ENCODE data around the gene ATP10B.

ATP10B gene

DNA sequence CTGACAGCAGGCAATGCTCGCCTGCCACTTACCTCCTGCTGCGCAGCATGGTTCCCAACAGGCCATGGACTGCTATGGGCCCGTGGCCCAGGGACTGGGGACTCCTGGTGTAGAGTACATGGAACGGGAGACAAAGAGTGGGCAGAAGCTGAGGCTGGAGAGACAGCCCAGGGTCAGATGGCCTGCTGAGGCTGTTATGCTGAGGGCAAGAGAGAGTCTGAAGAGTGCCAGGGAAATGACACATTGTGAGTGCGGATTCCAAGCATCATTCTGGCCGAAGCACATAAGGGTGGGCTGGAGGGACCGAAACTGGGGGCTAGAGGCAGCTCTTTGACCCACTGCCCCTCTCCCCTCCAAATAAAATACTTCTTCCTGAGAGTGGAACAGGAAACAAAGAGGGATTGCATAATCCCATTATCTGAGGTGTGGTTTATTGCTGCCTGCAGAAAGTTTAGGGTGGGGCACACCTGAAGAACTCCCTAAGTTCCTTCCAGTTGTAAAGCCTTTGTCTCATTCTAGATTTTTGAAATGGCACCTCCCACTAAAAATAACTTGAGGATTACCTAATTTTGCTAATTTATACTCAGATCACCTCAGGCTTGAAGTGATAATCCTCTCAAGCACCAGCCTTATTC lies 158.1 kb downstream of the ATP10B start:
- H3K4me2 ChIP-seq (ENCODE audit: low read length), result no peak overlapping the region
- no peak for TF ChIP-seq CTCF (IDR thresholded peaks at IDR 0.05)
- no peaks in the 10 kb centered on the region for H3K27me3 ChIP-seq (ENCODE audit: control insufficient read depth, insufficient read depth, low read length)
- H3K4me1 ChIP-seq, result no peaks in the 10 kb centered on the region
- H3K79me2 ChIP-seq, result no peaks in the 10 kb centered on the region
- H3K9ac ChIP-seq, result no peak overlapping the region
- no peak overlapping the region for H3K4me3 ChIP-seq (ENCODE audit: low read depth, low read length)
- no peaks in the 10 kb centered on the region for H3K36me3 ChIP-seq (ENCODE audit: control insufficient read depth, insufficient read depth, low read length)
- H3K27ac ChIP-seq, result no peak overlapping the region
- H3K9me3 ChIP-seq (ENCODE audit: control insufficient read depth, low read length), result no peaks in the 10 kb centered on the region
- no peak overlapping the region for H2AFZ ChIP-seq

DNA sequence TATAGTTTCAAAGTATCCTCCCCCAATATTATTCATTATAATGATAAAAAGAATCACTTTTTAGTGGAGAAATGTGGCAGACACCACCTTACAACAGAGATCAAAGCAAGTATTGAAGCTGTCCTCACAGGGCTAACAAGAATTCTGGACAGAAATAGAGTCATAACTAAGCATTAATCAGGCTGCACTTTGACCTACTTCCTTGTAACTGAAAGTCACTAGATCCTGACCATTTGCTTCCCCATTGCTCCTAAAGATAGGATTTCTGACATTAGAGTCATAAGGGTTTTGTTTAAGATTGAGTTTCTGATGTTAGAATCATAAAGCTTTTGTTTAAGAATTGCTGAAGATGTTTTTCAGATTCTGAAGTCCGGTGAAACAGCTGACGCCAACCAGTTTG lies 159.7 kb downstream of the ATP10B start:
- H3K79me2 ChIP-seq, result no peaks in the 10 kb centered on the region
- no peaks in the 10 kb centered on the region for H3K9me3 ChIP-seq (ENCODE audit: control insufficient read depth, low read length)
- no peaks in the 10 kb centered on the region for H3K27me3 ChIP-seq (ENCODE audit: control insufficient read depth, insufficient read depth, low read length)
- no peak overlapping the region for H3K27ac ChIP-seq
- no peak overlapping the region for H3K4me2 ChIP-seq (ENCODE audit: low read length)
- no peaks in the 10 kb centered on the region for H3K4me1 ChIP-seq
- no peak for TF ChIP-seq CTCF (IDR thresholded peaks at IDR 0.05)
- H3K36me3 ChIP-seq (ENCODE audit: control insufficient read depth, insufficient read depth, low read length), result no peaks in the 10 kb centered on the region
- H2AFZ ChIP-seq, result no peak overlapping the region
- no peak overlapping the region for H3K9ac ChIP-seq
- no peak overlapping the region for H3K4me3 ChIP-seq (ENCODE audit: low read depth, low read length)

DNA sequence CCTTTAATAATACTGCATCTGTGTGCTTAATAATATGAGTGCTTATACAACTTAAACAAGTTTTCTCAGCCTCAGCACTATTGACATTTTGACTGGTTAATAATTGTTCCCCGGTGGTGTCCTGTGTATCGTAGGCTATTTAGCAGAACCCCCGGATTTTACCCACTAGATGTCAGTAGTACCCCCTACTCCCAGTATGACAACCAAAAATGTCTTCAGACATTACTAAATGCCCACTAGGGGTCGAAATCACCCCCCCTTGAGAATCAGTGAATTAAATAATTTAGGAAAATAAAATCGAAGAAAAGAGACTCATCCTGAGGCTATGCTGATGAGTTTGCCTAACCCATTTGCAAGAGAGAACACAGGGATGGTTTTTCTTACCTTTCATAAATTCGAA lies 166.3 kb downstream of the ATP10B start:
- H3K4me2 ChIP-seq (ENCODE audit: low read length), result no peak overlapping the region
- H3K9ac ChIP-seq, result no peak overlapping the region
- H3K27me3 ChIP-seq (ENCODE audit: control insufficient read depth, insufficient read depth, low read length), result no peaks in the 10 kb centered on the region
- no peaks in the 10 kb centered on the region for H3K9me3 ChIP-seq (ENCODE audit: control insufficient read depth, low read length)
- no peaks in the 10 kb centered on the region for H3K36me3 ChIP-seq (ENCODE audit: control insufficient read depth, insufficient read depth, low read length)
- TF ChIP-seq CTCF (IDR thresholded peaks at IDR 0.05), result no peak
- H2AFZ ChIP-seq, result no peak overlapping the region
- H3K27ac ChIP-seq, result no peak overlapping the region
- no peaks in the 10 kb centered on the region for H3K79me2 ChIP-seq
- H3K4me3 ChIP-seq (ENCODE audit: low read depth, low read length), result no peak overlapping the region
- H3K4me1 ChIP-seq, result no peaks in the 10 kb centered on the region

DNA sequence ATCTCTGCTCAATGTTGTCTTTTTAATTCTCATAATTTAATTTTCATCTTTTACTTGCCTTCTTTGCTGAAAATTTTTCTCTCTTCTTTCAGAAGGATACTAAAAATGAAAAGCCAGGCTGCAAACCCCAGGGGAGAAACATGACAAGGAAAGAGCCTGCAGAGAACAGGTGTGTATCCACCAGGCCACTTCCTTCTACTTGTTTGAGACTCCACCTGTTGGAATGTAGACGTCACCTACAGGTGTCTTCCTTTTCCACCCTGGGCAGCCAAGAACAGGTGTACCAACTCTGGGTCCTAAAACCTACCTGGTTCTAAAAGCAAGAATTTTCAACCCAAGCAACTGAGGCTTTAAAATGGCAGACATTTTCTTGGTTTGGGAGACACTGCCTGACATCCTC lies 166.8 kb downstream of the ATP10B start:
- Histone ChIP-seq H3K36me3 (ENCODE audit: control insufficient read depth, insufficient read depth, low read length) (no peaks in the 10 kb centered on the region), H3K4me1 (no peaks in the 10 kb centered on the region), H2AFZ (no peak overlapping the region), H3K9me3 (ENCODE audit: control insufficient read depth, low read length) (no peaks in the 10 kb centered on the region), H3K9ac (no peak overlapping the region), H3K79me2 (no peaks in the 10 kb centered on the region), H3K4me2 (ENCODE audit: low read length) (no peak overlapping the region), H3K4me3 (ENCODE audit: low read depth, low read length) (no peak overlapping the region), H3K27ac (no peak overlapping the region), H3K27me3 (ENCODE audit: control insufficient read depth, insufficient read depth, low read length) (no peaks in the 10 kb centered on the region)
- no peak for TF ChIP-seq CTCF (IDR thresholded peaks at IDR 0.05)

DNA sequence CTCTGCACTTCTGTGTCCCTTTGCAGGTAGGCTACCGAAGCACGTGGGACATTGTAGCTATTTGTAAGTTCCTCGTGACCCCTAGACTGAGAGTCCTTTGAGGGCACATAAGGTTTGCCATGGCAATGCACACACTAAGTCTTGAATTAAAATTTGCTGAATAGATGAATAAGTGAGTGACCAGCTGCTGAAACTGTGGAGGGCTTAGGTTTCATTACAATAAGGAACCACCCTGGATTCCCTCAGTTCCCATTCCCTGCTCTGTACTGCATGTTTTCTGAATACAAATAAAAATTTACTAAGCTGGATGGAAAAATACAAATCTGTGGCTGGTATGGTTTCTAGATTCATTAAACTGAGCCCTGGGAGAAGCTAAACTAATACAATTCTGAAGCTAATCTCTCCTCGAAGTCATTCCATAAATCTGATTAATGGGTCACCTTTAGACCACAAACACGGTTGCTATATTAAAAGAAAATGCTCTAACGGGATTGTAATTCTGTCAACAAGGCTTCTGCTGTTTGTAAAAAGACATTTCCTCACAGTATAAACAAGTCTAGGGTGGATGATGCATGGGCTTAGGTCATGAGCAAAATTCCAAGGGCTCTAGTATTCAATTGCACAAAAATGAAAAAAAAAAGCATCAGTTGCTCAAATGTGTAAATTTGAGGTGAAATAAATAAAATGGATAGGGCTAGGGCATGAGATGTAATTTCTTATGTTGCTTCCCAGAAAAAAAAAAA lies 172.3 kb downstream of the ATP10B start:
- no peaks in the 10 kb centered on the region for H3K9me3 ChIP-seq (ENCODE audit: control insufficient read depth, low read length)
- H3K4me3 ChIP-seq (ENCODE audit: low read depth, low read length), result no peak overlapping the region
- H2AFZ ChIP-seq, result no peak overlapping the region
- no peaks in the 10 kb centered on the region for H3K4me1 ChIP-seq
- no peaks in the 10 kb centered on the region for H3K79me2 ChIP-seq
- H3K27ac ChIP-seq, result no peak overlapping the region
- H3K27me3 ChIP-seq (ENCODE audit: control insufficient read depth, insufficient read depth, low read length), result no peaks in the 10 kb centered on the region
- H3K9ac ChIP-seq, result no peak overlapping the region
- H3K36me3 ChIP-seq (ENCODE audit: control insufficient read depth, insufficient read depth, low read length), result no peaks in the 10 kb centered on the region
- no peak overlapping the region for H3K4me2 ChIP-seq (ENCODE audit: low read length)
- no peak for TF ChIP-seq CTCF (IDR thresholded peaks at IDR 0.05)
